GM12872 (cell line): ENCODE data around the gene DUSP2.
A peak's percentile ranks its signal among the peaks of the same experiment; 100 is the strongest.

Experiments used
- TF ChIP-seq, protein P1 (sequence below): IDR thresholded peaks from 3 replicates; pipeline ENCODE4 v1.5.1; 2011; ENCODE audit warnings: low read depth, mild to moderate bottlenecking, low read length, moderate library complexity; ENCODE audit not compliant: insufficient read depth

The DUSP2 gene

DNA sequence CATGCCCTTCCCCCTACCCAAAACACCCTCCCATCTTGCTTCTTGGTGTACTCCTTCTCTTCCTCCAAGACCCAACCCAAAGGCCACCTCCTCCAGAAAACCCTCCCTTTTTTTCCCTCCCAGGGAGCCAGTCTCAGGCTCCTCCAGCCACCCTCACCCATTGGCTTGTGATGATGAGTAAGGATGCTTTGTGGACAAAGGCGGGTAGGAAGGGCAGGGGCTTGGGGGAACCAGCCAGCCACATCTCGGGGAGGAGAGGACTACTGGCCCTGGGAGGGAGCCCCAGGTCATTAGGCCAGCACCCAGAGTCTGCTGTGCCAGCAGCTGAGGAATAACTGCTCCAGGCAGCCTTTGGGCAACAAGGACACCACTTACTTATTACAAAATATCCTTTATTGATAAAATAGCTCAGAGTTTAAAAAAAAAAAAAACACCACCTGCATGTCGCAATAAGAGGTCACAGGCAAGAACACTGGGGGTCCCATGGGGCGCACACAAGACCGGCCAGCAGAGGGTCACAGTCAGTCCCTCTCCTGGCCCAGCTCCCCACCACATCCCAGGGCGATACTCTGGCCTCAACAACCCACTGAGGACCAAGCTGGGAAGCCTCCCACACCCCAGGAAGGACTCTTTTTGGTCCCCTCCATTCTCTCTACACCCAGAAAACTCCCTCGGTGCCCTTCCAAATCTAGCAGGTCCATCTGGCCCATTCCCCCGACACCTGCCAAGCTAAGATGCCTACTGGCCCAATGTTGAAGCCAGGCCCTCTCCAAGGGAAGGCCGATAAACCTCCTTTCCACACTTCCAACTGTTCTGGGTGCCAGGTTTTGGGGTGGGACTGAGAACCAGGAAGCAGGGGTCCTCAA, 32.5 kb downstream of the DUSP2 start:
- TF ChIP-seq, protein P1, sequence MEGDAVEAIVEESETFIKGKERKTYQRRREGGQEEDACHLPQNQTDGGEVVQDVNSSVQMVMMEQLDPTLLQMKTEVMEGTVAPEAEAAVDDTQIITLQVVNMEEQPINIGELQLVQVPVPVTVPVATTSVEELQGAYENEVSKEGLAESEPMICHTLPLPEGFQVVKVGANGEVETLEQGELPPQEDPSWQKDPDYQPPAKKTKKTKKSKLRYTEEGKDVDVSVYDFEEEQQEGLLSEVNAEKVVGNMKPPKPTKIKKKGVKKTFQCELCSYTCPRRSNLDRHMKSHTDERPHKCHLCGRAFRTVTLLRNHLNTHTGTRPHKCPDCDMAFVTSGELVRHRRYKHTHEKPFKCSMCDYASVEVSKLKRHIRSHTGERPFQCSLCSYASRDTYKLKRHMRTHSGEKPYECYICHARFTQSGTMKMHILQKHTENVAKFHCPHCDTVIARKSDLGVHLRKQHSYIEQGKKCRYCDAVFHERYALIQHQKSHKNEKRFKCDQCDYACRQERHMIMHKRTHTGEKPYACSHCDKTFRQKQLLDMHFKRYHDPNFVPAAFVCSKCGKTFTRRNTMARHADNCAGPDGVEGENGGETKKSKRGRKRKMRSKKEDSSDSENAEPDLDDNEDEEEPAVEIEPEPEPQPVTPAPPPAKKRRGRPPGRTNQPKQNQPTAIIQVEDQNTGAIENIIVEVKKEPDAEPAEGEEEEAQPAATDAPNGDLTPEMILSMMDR: no peak

DNA sequence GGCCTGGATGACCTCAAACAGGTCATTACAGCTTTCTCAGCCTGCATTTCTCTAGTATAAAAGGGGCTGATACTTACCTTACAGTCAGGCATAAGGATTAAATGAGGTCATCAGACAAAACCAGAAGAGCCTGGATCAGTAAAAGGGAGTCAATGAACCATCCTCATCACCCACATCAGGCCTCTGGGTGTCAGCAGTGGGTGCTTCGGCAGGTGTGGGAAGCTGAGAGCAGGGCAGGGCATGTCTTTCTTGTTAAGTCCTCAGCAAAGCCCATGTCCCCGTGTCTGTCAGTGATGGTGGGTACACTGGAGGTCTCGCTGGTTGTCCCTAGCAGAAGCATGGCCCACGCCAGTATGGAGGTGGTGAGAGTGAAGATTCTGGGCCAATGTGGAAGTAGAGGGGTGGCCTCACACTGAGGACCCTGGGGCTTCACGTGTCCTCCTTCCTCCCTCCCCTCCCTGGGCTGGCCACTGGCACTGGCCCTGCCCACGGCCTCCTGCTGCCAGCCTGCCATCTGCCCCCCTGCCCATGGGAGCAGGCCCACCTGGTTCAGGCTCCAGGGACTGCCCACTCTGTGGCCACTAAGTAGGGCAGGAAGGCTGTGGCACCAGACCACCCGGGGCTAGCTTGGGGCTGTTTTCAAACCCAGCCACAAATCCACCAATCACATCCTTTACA, 33.3 kb downstream of the DUSP2 start:
- TF ChIP-seq, protein P1: 0 out of 3 replicates have a peak, but pooled peaks have one; percentile 7

DNA sequence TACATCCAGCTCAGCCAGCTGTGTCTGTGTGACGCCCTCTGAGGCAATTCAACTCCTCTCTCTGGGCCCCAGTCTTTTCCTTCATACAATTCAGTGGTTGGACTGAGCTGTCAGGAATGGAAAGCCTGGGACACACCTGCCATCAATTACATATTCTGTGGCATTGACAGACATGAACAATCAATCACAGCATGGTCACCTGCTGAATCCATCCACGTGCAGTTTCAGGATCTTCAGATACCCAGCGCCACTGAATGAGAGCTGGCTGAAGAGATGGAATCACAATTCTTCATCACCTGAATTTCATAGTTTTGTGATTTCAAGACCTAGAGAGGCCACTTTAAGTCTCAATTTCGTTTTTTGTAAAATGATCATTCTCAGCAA, 34.0 kb downstream of the DUSP2 start:
- TF ChIP-seq, protein P1: no peak

DNA sequence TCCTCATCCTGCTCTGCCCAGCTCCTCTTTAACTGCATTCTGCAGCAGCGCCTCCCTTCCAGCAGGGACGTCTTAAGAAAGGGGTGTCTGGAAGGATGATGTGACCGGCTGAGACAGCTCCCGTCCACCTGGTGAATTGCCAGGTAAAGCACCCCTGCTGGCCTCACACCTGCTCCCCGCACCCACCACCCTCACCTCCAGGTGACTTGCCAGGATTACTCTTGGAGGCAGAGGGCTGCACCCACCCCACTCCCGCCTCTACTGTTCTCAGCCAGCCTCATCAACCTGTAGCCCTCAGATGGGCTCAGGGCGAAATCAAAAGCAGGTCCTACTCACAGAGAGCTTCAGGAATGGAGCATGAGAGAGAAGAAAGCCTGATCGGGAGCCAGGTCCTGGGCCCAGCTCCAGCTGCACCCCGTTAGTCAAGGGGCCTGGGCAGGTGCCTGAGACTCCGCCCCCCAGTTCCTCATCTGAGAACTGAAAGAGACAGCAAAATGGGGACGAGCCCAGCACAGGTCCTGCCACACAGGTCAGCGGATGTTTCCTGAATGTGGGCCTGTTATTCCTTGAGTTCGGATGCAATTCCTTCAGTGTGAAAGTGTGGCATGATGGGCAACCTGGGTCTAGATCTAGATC, 34.5 kb downstream of the DUSP2 start:
- TF ChIP-seq, protein P1: no peak

DNA sequence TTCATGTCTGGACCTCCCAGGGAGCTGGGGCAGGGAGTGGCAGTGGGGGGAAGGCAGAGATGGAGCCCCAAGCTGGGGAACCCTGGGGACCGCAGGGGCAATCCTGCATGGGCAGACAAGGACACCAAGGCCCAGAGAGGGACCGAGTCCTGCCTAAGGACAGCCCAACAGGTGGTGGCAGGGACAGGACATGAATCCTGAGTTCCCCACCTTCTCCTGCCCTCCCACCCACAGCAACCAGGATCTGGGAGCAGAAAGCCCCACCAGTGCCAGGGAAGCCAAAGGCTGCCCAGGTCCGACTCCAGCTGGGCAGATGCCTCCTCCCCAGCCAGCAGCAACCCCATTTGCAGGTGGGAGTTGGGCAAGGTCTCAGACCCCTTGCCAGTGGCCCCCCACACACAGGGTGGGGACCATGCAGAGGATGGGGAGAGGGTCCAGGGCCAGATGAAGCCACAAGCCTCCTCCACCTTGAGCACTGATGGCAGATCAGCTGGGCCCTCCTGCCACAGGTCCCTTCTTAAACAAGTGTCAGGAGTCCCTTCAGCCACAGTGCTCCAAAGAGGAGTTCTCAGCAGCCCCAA, 35.2 kb downstream of the DUSP2 start:
- TF ChIP-seq, protein P1: no peak

DNA sequence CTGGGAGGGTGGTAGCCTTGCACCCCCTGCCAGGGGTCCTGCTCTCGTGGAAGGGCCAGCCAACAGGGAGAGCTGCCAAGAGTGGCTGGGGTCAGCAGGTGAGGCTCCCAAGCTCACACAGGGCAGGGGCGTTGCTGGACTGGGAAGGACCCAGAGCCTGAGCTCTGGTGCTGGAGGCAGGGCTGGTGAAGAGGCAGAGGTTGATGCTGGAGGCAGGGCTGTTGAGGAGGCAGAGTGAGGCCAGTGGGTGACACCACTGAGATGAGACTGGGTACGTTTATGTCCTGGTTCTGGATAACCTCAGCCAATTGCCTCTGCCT, 35.9 kb downstream of the DUSP2 start:
- TF ChIP-seq, protein P1: no peak

DNA sequence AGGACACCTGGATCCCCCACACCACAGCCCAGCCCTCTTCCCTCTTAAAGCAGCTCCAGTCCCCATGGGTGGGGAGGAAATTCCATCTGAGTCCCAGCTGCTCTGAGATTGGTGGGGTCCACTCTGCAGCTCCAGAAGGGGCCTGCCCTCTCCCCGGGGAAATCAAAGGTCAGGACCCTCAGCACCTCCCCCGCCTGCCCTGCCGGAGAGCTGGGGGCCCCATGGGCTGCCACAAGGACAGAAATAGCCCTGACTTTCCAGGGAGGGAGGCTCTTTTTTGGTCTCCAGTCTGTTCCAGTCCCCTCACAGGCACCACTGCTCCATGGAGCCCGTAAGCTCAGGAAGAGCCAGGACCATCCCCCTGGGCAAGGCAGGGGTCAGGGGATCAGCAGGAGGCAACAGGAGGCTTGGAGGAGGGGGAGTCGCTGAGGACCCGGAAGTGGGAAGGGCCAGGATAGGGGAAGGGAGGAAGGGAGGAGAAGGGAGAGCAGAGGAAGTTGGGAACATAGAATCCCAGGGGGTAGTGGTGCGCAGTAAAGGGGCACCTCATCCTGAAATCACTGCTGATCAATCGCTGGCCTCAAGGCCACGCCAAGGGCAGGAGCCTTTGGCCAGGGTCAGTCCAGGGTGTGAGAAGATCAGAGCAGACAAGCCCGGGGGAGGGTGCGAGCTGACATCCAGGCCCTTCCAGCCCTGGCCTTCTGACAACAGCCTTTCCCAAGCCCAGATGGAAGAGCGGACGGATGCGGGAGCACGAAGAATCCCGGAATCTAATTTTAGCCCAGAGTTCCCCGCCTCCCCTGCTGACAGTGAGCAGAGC, 36.5 kb downstream of the DUSP2 start:
- TF ChIP-seq, protein P1: no peak
